Kidney epithelial cell (primary cell): ENCODE results near the gene ACSL3. TPM values are rescaled to one million over a fixed set of nuclear protein-coding genes. Genes with fewer than 3 reads are reported as not detected.

ENCODE experiments used
- DNase-seq: peaks from one replicate; pipeline ENCODE4 v3.0.0-alpha.2; 2010; ENCODE audit warnings: low read depth
- H3K27me3 ChIP-seq: 2 replicates; pipeline ENCODE4 v1.6.0; 2011; ENCODE audit warnings: low read length; ENCODE audit not compliant: control insufficient read depth, insufficient read depth
- H3K36me3 ChIP-seq: 2 replicates; pipeline ENCODE4 v1.5.1; 2011; ENCODE audit warnings: low read length; ENCODE audit not compliant: control insufficient read depth, insufficient read depth
- H3K4me3 ChIP-seq: 2 replicates; pipeline ENCODE4 v1.5.1; 2011; ENCODE audit warnings: low read depth, mild to moderate bottlenecking, control low read depth, low read length
- CTCF ChIP-seq: IDR thresholded peaks from 2 replicates; pipeline ENCODE4 v1.5.1; 2011; ENCODE audit warnings: mild to moderate bottlenecking, moderate library complexity, low read length, control low read depth, inconsistent platforms; ENCODE audit not compliant: insufficient read depth, poor library complexity, severe bottlenecking
- total RNA-seq: library from RNA; depleted of rRNA; stranded (reverse); fragments of >200 nt; gene quantifications from 2 replicates; pipeline ENCODE4 v1.2.3, GENCODE V29; 2015

The ACSL3 gene
- total RNA-seq, 1 donor from 2014 or later: 98.6 TPM

- no peaks in the 10 kb centered on the region for H3K36me3 ChIP-seq
- TF ChIP-seq CTCF: no peak
- no peak overlapping the region for H3K4me3 ChIP-seq
- no peak for DNase-seq
- H3K27me3 ChIP-seq: no peaks in the 10 kb centered on the region
These were observed 38.8 kb downstream of the ACSL3 start for GRCh38 chr2:222899413-222900181.

GRCh38 chr2:222900354-222900753, 39.5 kb downstream of the ACSL3 start:
- Histone ChIP-seq H3K36me3 (no peaks in the 10 kb centered on the region), H3K4me3 (no peak overlapping the region), H3K27me3 (no peaks in the 10 kb centered on the region)
- no peak for TF ChIP-seq CTCF
- DNase-seq: no peak

- TF ChIP-seq CTCF: no peak
- H3K36me3 ChIP-seq: no peaks in the 10 kb centered on the region
- H3K27me3 ChIP-seq: no peaks in the 10 kb centered on the region
- no peak overlapping the region for H3K4me3 ChIP-seq
- DNase-seq: no peak
These were observed 41.8 kb downstream of the ACSL3 start for GRCh38 chr2:222902660-222903059.

GRCh38 chr2:222903234-222904220, 42.7 kb downstream of the ACSL3 start:
- Histone ChIP-seq H3K4me3 (no peak overlapping the region), H3K36me3 (no peaks in the 10 kb centered on the region), H3K27me3 (no peaks in the 10 kb centered on the region)
- peak; percentile 73 for TF ChIP-seq CTCF
- peak; percentile 50 for DNase-seq

GRCh38 chr2:222904557-222905258, 43.9 kb downstream of the ACSL3 start:
- no peak for TF ChIP-seq CTCF
- Histone ChIP-seq H3K27me3 (no peaks in the 10 kb centered on the region), H3K36me3 (no peaks in the 10 kb centered on the region), H3K4me3 (no peak overlapping the region)
- DNase-seq: no peak
